HL-60 (cell line): ENCODE data around the gene TYW1.
"Not testable (repeated sequence)": the region's sequence is repeated elsewhere in the genome, so short reads cannot be mapped to it uniquely, and the experiment has no call there.

Source experiments
- POLR2AphosphoS5 ChIP-seq: IDR thresholded peaks from 2 replicates; pipeline ENCODE4 v1.6.1; 2012; ENCODE audit warnings: low read depth
- TF ChIP-seq, protein P1 (sequence below): IDR thresholded peaks from one replicate; pipeline ENCODE4 v1.5.1; 2011; ENCODE audit warnings: low read length, control low read depth, inconsistent platforms; ENCODE audit not compliant: insufficient read depth

DNA sequence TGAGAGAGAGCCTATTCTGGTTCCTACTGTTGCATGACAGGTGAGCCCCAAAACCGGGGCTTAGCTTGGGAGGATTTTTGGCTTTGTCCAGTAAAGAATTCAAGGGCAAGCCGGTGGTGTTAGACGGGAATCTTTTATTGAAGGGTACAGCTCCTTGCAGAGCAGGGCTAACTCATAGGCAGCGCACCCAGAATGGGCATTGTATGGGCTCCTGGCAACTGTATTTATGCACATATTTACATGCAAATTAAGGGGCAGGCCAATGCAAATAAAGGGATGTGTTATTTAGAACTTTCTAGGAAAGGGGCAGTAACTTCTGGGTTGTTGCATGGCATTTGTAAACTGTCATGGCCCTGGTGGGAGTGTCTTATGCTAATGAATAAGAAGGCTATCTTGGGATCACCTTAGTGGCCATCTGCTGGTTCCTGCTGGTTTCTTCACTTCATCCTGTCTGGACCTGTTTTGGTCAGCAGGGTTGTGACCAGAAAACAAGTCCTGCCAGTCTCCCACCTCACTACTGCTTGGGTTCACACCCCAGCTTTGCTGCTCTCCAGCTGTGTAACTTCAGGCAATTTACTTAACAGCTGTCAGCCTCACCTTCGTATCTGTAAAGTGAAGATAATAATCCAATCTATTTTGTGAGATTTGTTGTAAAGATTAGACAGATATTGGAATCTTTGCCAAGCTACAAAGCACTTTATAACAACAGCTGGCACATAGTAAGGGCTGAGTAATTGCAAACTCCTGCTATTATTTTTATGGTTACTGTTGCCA is 182.5 kb downstream of the TYW1 start:
- TF ChIP-seq, protein P1, sequence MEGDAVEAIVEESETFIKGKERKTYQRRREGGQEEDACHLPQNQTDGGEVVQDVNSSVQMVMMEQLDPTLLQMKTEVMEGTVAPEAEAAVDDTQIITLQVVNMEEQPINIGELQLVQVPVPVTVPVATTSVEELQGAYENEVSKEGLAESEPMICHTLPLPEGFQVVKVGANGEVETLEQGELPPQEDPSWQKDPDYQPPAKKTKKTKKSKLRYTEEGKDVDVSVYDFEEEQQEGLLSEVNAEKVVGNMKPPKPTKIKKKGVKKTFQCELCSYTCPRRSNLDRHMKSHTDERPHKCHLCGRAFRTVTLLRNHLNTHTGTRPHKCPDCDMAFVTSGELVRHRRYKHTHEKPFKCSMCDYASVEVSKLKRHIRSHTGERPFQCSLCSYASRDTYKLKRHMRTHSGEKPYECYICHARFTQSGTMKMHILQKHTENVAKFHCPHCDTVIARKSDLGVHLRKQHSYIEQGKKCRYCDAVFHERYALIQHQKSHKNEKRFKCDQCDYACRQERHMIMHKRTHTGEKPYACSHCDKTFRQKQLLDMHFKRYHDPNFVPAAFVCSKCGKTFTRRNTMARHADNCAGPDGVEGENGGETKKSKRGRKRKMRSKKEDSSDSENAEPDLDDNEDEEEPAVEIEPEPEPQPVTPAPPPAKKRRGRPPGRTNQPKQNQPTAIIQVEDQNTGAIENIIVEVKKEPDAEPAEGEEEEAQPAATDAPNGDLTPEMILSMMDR, result not testable (repeated sequence)
- TF ChIP-seq POLR2AphosphoS5, result not testable (repeated sequence)
